ENCODE data around the gene DHCR7.

DHCR7 gene

GRCh38 chr11:71399341-71399740, 48.9 kb downstream of the DHCR7 start:
- TF ChIP-seq CTCF (IDR thresholded peaks at IDR 0.05; ENCODE audit: low read depth, low read length) = no peak
- DNase-seq (ENCODE audit: extremely low read depth, low read depth) = no peak

DNA sequence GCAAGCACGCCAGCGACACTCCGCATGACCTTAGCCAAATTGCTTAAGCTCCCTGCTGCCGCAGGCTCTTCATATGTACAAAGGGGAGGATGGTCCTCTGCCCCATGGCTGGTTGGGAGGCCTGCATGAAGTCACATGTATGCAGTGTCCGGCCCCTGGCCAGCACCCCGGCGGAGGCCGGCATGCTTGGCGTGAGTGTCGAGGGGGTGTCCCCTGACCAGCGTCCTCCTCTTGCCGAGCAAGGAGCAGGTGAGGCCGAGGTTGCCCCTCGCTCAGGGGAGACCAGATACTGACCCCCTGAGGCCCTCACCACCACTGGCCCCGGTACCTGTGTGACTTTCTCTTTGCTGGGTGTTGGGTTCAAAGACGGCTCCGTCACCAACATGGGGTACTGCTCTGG, 50.2 kb downstream of the DHCR7 start:
- no peak for DNase-seq (ENCODE audit: extremely low read depth, low read depth)
- no peak for TF ChIP-seq CTCF (IDR thresholded peaks at IDR 0.05; ENCODE audit: low read depth, low read length)

DNA sequence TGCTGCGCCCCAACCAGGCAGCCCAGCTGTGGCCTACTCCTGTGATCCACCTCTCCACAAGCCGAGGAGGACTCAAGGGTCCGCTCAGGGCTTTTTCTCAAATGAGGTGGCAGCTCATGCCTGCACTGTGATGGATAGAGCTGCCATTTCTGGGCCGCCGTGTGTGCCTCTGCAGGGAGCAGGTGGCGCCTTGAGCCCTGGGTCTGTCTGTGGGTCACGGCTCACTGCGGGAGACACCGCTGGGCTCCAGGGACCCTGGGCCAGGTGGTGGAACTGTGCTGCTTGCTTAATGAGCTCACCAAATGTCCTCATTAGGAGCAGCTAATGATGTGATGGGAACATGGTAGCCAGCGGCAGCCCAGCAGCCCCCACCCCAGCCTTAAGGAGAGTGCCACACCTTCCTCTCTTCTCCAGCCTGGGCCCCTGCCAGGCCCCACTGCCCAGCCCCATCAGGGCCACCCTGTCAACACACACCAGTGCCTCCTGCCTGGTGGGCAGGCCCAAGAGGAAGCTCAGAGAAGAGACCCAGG, 50.8 kb downstream of the DHCR7 start:
- no peak for DNase-seq (ENCODE audit: extremely low read depth, low read depth)
- TF ChIP-seq CTCF (IDR thresholded peaks at IDR 0.05; ENCODE audit: low read depth, low read length) = no peak

- DNase-seq (ENCODE audit: extremely low read depth, low read depth) = no peak
- TF ChIP-seq CTCF (IDR thresholded peaks at IDR 0.05; ENCODE audit: low read depth, low read length) = no peak
Measured at GRCh38 chr11:71396548-71397123, 51.6 kb downstream of the DHCR7 start.

DNA sequence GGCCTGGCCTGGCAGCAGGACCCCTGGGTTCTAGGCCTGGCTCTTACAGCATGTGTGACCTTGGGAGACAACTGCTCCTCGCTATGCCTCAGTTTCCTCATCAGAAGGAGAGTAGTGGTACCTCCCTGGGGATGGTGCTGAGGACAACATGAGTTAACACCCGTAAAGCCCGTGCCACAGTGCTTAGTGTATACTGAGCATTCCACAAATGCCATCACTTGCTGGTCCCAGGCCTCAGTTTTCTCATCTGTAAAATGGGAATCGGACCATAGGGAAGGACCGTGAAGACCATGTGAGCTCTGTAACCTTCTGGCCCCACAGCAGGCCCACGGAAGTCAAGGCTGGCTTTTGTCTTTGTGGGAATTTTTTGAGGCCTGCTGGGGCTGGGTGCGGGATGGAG, 52.4 kb downstream of the DHCR7 start:
- no peak for DNase-seq (ENCODE audit: extremely low read depth, low read depth)
- TF ChIP-seq CTCF (IDR thresholded peaks at IDR 0.05; ENCODE audit: low read depth, low read length) = no peak

- DNase-seq (ENCODE audit: extremely low read depth, low read depth) = no peak
- TF ChIP-seq CTCF (IDR thresholded peaks at IDR 0.05; ENCODE audit: low read depth, low read length) = no peak
Measured at GRCh38 chr11:71395263-71395560, 53.0 kb downstream of the DHCR7 start.

GRCh38 chr11:71393283-71393682, 54.9 kb downstream of the DHCR7 start:
- DNase-seq (ENCODE audit: extremely low read depth, low read depth) = no peak
- no peak for TF ChIP-seq CTCF (IDR thresholded peaks at IDR 0.05; ENCODE audit: low read depth, low read length)

Measured in AG09319 (cell line).